Body of pancreas (tissue), 4 donors: ENCODE measurements around the gene OSBPL1A.

ENCODE experiments used
- CTCF ChIP-seq, 7 experiments: fragments of 450-650 bp in 4 of 7; fragments of 200-600 bp in 3 of 7; sonication (generic) in 3 of 7; IDR thresholded peaks; one replicate each; pipeline ENCODE4 v1.5.1; 2016 to 2019; ENCODE audit warnings: antibody characterized with exemption in 7 of 7
- POLR2A ChIP-seq, 3 donors: fragments of 450-650 bp; IDR thresholded peaks; one replicate each; pipeline ENCODE4 v1.6.1; 2016; ENCODE audit warnings: antibody characterized with exemption in 3 of 3, mild to moderate bottlenecking in 2 of 3

DNA sequence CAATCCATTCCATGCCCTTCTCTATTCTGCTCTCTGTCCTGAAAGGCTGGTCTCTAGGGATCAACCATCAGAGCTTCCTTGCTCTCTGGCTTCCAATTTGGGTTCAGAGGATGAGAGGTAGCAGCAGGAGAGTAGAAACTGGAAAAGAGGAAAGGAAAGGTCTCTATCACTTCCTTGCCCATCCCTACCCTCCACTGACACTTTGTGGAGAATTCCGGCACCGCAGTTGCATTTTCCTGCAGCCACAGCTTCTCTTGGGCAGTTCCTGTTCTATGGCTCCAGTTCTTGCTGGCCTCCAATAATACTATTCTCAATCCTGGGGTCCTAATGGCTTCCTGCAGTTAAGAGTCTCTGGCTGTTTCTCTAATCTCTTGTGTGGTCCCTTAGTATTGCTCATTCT lies 15.5 kb upstream of the OSBPL1A start:
- TF ChIP-seq CTCF (IDR thresholded peaks at IDR 0.05) (no peak), POLR2A (IDR thresholded peaks at IDR 0.05) (no peak)
